Gastrocnemius medialis (tissue), 4 donors: ENCODE measurements around the gene PSD. TPM values are rescaled to one million over a fixed set of nuclear protein-coding genes. Genes with fewer than 3 reads are reported as not detected.

ENCODE experiments used
- ATAC-seq, 2 donors: fragments of 150-250 bp; one replicate each; pipeline ENCODE4 v1.9.1; 2016
- DNase-seq, 2 donors: peaks; one replicate each; pipeline ENCODE4 v3.0.0-alpha.2; 2019
- H3K27ac ChIP-seq, 4 donors: fragments of 200-600 bp; sonication (generic); 1 replicate in 1 of 4; 2 replicates in 3 of 4; pipeline ENCODE4 v1.5.1; 2016 to 2018; ENCODE audit warnings: mild to moderate bottlenecking in 2 of 4, moderate library complexity in 1 of 4
- H3K27me3 ChIP-seq, 3 donors: fragments of 200-600 bp; sonication (generic) in 2 of 3; 1 replicate in 1 of 3; 2 replicates in 2 of 3; pipeline versions ENCODE4 v1.5.1 to v1.6.0; 2016 to 2019; ENCODE audit warnings: mild to moderate bottlenecking in 1 of 3, moderate library complexity in 1 of 3
- H3K36me3 ChIP-seq, 2 donors: fragments of 200-600 bp; sonication (generic) in 1 of 2; one replicate each; pipeline ENCODE4 v1.5.1; 2017 to 2018
- H3K4me1 ChIP-seq, 2 donors: fragments of 200-600 bp; sonication (generic) in 1 of 2; one replicate each; pipeline ENCODE4 v1.5.1; 2016 to 2017; ENCODE audit warnings: mild to moderate bottlenecking in 2 of 2
- H3K4me3 ChIP-seq, 4 donors: fragments of 200-600 bp; sonication (generic) in 3 of 4; 1 replicate in 1 of 4; 2 replicates in 3 of 4; pipeline ENCODE4 v1.5.1; 2016 to 2019; ENCODE audit warnings: mild to moderate bottlenecking in 2 of 4
- H3K9me3 ChIP-seq, 3 donors: fragments of 200-600 bp; sonication (generic) in 2 of 3; 1 replicate in 1 of 3; 2 replicates in 2 of 3; pipeline ENCODE4 v1.5.1; 2016 to 2019
- CTCF ChIP-seq, 5 experiments: fragments of 450-650 bp in 3 of 5; fragments of 200-600 bp in 2 of 5; sonication (generic) in 2 of 5; IDR thresholded peaks in 4 of 5; conservative IDR thresholded peaks in 1 of 5; 1 replicate in 4 of 5; 2 replicates in 1 of 5; pipeline ENCODE4 v1.5.1; 2016 to 2019; ENCODE audit warnings: antibody characterized with exemption in 5 of 5, mild to moderate bottlenecking in 3 of 5, moderate library complexity in 3 of 5
- POLR2A ChIP-seq, 2 donors: fragments of 450-650 bp; IDR thresholded peaks; one replicate each; pipeline ENCODE4 v1.6.1; 2017; ENCODE audit warnings: antibody characterized with exemption in 2 of 2, mild to moderate bottlenecking in 2 of 2, moderate library complexity in 2 of 2
- in situ Hi-C, 4 donors: fragments of 200-750 bp; cut with MboI; loops; one replicate each; pipeline versions ENCODE4 v1.15.0 to v1.8.0; 2017; ENCODE audit warnings: low sequenced_read_pairs in 4 of 4
- intact Hi-C: fragments of 100-400 bp; cut with DNase I; formaldehyde crosslinking; loops from one replicate; pipeline ENCODE4 v1.15.1; 2023; ENCODE audit warnings: low total_unique reads
- total RNA-seq, 4 donors: library from RNA; depleted of rRNA; stranded (reverse); fragments of >200 nt; gene quantifications; one replicate each; pipeline versions ENCODE4 v1.1.0 to v1.2.3, GENCODE V29; 2016

Gene PSD
- total RNA-seq, 4 donors from 2014 or later: 0.35 to 2.6 TPM; not detected in 2

- Histone ChIP-seq H3K27me3 (no peaks in the 10 kb centered on the region), H3K4me1 (peaks cover 25% of the 10 kb centered on the region in 2 donors), H3K4me3 (peak overlapping the region; percentile 68 to 79 (median 75)), H3K9me3 (no peaks in the 10 kb centered on the region), H3K27ac (peak overlapping the region; percentile 90 to 92 (median 92)), H3K36me3 (peaks cover 0 to 10% of the 10 kb centered on the region in 2 donors)
- ATAC-seq (peak in 1 of 2 donors; percentile 0), DNase-seq (no peak)
- intact Hi-C loops: loop anchor here (1.0 to 5.0 kb wide), 9 partner anchors 27 to 251 kb away; partner anchors contain the start of genes NOLC1, PITX3 and SUFU
- TF ChIP-seq CTCF (IDR thresholded peaks at IDR 0.05 in 4 of 5, conservative IDR thresholded peaks at IDR 0.05 in 1 of 5) (no peak), POLR2A (IDR thresholded peaks at IDR 0.05) (no peak)
- in situ Hi-C loops: loop anchor here (5.0 to 25.0 kb wide), 3 partner anchors 190 to 192 kb away; no protein-coding TSS in a partner anchor
Observed at GRCh38 chr10:102394801-102395399, 23.7 kb downstream of the PSD start.

GRCh38 chr10:102394079-102394800 lies 24.3 kb downstream of the PSD start:
- in situ Hi-C loops: loop anchor here (5.0 to 25.0 kb wide), 3 partner anchors 191 to 193 kb away; no protein-coding TSS in a partner anchor
- intact Hi-C loops: loop anchor here (1.0 to 2.0 kb wide), 7 partner anchors 28 to 252 kb away; partner anchors contain the start of gene SUFU
- DNase-seq: peak; percentile 89 to 90
- H3K36me3 ChIP-seq: peaks cover 0 to 10% of the 10 kb centered on the region in 2 donors
- TF ChIP-seq POLR2A (IDR thresholded peaks at IDR 0.05) (peak; percentile 88 to 91), CTCF (IDR thresholded peaks at IDR 0.05 in 4 of 5, conservative IDR thresholded peaks at IDR 0.05 in 1 of 5) (peak in 4 of 5 experiments; percentile 58 to 98 (median 97))
- H3K9me3 ChIP-seq: no peaks in the 10 kb centered on the region
- peak overlapping the region; percentile 68 to 79 (median 75) for H3K4me3 ChIP-seq
- no peaks in the 10 kb centered on the region for H3K27me3 ChIP-seq
- peak overlapping the region; percentile 90 to 92 (median 92) for H3K27ac ChIP-seq
- H3K4me1 ChIP-seq: peaks cover 21 to 22% of the 10 kb centered on the region in 2 donors
- ATAC-seq: peak; percentile 84 to 87

- peak in 2 of 5 experiments; percentile 98 to 99 for TF ChIP-seq CTCF (IDR thresholded peaks at IDR 0.05 in 4 of 5, conservative IDR thresholded peaks at IDR 0.05 in 1 of 5)
- no peak for TF ChIP-seq POLR2A (IDR thresholded peaks at IDR 0.05)
- in situ Hi-C loops: loop anchor here (5.0 to 25.0 kb wide), 3 partner anchors 191 to 194 kb away; no protein-coding TSS in a partner anchor
- DNase-seq (no peak), ATAC-seq (no peak)
- intact Hi-C loops: loop anchor here (1.0 to 2.0 kb wide), 7 partner anchors 29 to 253 kb away; partner anchors contain the start of gene SUFU
- Histone ChIP-seq H3K27ac (peak overlapping the region; percentile 90 to 92 (median 92)), H3K36me3 (peaks cover 0 to 7% of the 10 kb centered on the region in 2 donors), H3K27me3 (no peaks in the 10 kb centered on the region), H3K4me3 (peak overlapping the region; percentile 68 to 79 (median 75)), H3K9me3 (no peaks in the 10 kb centered on the region), H3K4me1 (peaks cover 16% of the 10 kb centered on the region in 2 donors)
Observed at GRCh38 chr10:102393411-102394078, 25.0 kb downstream of the PSD start.

GRCh38 chr10:102392306-102392705 lies 26.3 kb downstream of the PSD start:
- Histone ChIP-seq H3K4me1 (peaks cover 13 to 15% of the 10 kb centered on the region in 2 donors), H3K4me3 (no peak overlapping the region), H3K27me3 (no peaks in the 10 kb centered on the region), H3K36me3 (no peaks in the 10 kb centered on the region), H3K27ac (no peak overlapping the region), H3K9me3 (no peaks in the 10 kb centered on the region)
- ATAC-seq: no peak
- DNase-seq: no peak
- TF ChIP-seq CTCF (IDR thresholded peaks at IDR 0.05 in 4 of 5, conservative IDR thresholded peaks at IDR 0.05 in 1 of 5) (no peak), POLR2A (IDR thresholded peaks at IDR 0.05) (no peak)
- in situ Hi-C loops (loop anchor here (5.0 to 25.0 kb wide), 3 partner anchors 192 to 195 kb away; no protein-coding TSS in a partner anchor), intact Hi-C loops (no loop called here)
